Activated CD4-positive, alpha-beta T cell treated with anti-CD3 and anti-CD28 coated beads, Interleukin-2, amount 50 U/mL, for 1 hour (primary cell): ENCODE data around the gene OR8J3.
"Not testable (repeated sequence)": the region's sequence is repeated elsewhere in the genome, so short reads cannot be mapped to it uniquely, and the experiment has no call there.

Experiments used
- DNase-seq: peaks from one replicate; pipeline ENCODE4 v3.0.0-alpha.2; 2020

OR8J3 gene, protein sequence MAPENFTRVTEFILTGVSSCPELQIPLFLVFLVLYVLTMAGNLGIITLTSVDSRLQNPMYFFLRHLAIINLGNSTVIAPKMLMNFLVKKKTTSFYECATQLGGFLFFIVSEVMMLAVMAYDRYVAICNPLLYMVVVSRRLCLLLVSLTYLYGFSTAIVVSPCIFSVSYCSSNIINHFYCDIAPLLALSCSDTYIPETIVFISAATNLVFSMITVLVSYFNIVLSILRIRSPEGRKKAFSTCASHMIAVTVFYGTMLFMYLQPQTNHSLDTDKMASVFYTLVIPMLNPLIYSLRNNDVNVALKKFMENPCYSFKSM

GRCh38 chr11:56140151-56140661 lies at the start of gene OR8J3:
Gene OR8J3, minus strand, starts transcription at chr11:56140201. Its CDS starts 2,483 bp downstream, at chr11:56137718.
- DNase-seq: no peak

DNA sequence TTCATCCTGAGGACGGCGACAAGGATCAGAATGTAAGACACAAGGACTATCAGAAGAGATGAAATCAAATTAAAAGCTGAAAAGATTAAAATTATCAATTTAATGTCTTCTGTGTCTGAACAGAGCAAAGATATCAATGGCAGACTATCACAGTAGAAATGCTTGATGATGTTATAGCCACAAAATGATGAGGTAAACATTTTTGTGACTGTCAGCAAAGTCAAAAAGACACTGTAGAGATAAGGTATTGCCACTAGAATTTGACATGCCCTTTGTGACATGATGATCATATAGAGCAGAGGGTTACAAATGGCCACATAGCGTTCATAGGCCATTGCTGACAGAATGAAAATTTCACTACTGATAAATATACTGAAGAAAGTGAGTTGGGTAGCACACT lies 48.6 kb upstream of the OR8J3 start:
- DNase-seq: no peak

- no peak for DNase-seq
Measured at GRCh38 chr11:56183459-56183858, 43.5 kb upstream of the OR8J3 start.

GRCh38 chr11:56176318-56176717 lies 36.3 kb upstream of the OR8J3 start, which contains the start of gene OR5J2:
Gene OR5J2, plus strand, starts transcription at chr11:56176618. Its CDS starts 0 bp downstream, at chr11:56176618.
- no peak for DNase-seq

- no peak for DNase-seq
Measured at GRCh38 chr11:56172256-56172830, 32.3 kb upstream of the OR8J3 start.

GRCh38 chr11:56163804-56164203 lies 23.8 kb upstream of the OR8J3 start:
- no peak for DNase-seq

GRCh38 chr11:56160217-56160616 lies 20.2 kb upstream of the OR8J3 start, which contains the start of gene OR8K5:
Gene OR8K5, minus strand, starts transcription at chr11:56160317. Its CDS starts 0 bp downstream, at chr11:56160317.
- DNase-seq: no peak

DNA sequence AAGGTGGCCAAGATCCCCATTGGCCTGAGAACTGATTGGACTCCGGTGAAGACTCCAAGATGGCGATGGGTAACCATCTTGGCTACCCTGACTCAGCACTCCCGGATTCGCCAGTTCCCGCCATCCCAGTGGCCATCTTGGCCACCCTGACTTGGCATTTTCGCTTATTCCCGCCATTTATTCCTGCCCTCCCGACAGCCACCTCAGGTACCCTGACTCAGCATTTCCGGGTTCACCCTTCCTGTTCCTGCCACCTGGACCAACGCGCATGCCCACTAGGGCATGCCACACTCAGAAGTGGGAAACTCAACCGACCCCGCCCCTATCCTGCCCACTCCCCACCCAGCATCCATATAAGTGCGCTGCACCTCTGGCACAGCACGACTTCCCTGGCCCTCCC lies 12.3 kb upstream of the OR8J3 start:
- DNase-seq: no peak

- DNase-seq: no peak
Measured at GRCh38 chr11:56151376-56151775, 11.4 kb upstream of the OR8J3 start.

GRCh38 chr11:56143681-56144080 lies 3.7 kb upstream of the OR8J3 start:
- DNase-seq: not testable (repeated sequence)

GRCh38 chr11:56122073-56122472 lies 17.9 kb downstream of the OR8J3 start, which contains the start of gene OR8H3:
Gene OR8H3, plus strand, starts transcription at chr11:56122373. Its CDS starts 0 bp downstream, at chr11:56122373.
- no peak for DNase-seq

DNA sequence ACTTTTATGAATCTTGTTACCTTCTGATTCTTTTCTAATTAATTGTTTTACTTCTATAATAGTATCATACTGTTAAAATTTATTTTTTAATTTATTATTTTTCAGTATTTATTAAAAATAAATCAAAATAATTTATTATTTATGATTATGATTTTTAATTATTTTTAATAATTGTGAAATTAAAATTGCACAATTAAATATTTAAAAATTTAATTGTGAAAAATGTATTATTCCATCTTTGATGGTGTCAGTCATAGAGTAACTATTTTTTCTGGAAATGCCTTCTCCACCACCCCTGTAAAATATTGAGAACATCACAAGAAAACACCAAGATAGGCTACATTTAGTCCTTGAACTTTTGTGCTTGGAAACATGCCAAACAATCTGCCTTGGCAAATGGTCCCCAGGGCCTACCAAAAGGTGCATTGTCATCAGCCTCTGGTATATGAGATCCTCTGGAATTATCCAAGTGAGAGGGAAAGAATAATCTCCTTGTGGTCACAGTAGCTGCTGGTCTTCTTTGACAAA lies 36.7 kb downstream of the OR8J3 start, which contains the start of gene OR8H2:
OR8H2 (plus strand) TSS at position 478 of the 528 bp plus-strand sequence. CDS start 1,356 bp downstream, outside the sequence.
- DNase-seq: no peak

DNA sequence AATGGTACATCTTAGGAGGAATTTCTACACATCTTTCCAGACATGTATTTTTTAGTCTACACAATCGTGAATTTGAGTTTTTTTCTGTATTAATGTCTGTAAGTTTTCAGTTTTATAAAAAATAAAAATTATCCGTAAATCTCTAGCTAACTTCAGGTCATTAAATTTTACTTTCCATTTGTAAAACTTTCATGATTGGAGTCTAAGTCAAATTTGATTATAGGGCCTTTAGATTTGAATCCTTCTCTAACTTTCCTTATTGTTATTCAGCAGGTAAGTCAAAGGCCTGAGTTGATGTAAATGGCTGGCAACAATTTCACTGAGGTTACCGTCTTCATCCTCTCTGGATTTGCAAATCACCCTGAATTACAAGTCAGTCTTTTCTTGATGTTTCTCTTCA lies 47.0 kb downstream of the OR8J3 start, which contains the start of gene OR8I2:
OR8I2 (plus strand) TSS at position 301 of the 400 bp plus-strand sequence; CDS start at position 301, 0 bp downstream.
- no peak for DNase-seq

GRCh38 chr11:56089697-56090096 lies 50.3 kb downstream of the OR8J3 start:
- no peak for DNase-seq
